Measurements from ENCODE around the gene COL6A1.

DNA sequence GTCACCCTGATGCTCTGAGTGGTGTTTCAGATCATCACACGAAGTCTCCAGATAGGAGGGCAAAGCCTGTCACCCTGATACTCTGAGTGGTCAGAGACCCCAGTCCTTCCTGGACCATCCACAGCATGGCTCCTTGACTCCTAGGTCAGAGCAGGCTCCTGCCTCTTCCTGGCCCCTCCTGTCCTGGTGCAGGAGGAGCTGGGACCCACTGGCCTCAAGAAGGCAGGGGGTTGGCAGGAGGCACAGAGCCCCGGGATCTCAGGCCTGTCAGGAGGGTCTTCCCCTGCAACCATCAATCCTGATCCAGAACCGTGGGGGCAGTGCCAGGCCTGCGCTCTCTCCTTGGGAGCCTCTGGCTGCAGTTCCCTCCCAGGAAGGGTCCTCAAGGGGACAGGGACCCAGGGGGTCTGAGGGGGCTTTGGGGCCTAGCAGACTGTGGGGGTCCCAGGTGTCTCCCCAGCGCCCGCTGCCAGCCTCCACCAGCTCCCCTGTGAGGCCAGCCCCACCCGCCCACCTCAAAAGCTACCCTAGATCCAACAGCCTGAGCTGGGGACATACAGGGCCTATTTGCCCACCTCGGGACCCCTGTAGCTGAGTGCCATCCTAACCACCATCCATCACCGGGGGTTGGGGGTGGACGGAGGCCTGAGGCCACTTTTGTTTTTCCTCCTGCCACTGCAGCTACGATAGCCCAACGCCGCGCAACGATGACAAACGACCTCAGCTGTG is 27.5 kb downstream of the COL6A1 start:
- TF ChIP-seq ZNF574 (CRISPR knock-in tag; IDR thresholded peaks at IDR 0.05) (no peak), ZNF224 (CRISPR knock-in tag; IDR thresholded peaks at IDR 0.05) (no peak), MTF1 (CRISPR knock-in tag; IDR thresholded peaks at IDR 0.05) (no peak), ZFP37 (CRISPR knock-in tag; IDR thresholded peaks at IDR 0.05; ENCODE audit: borderline replicate concordance) (no peak), MXI1 (IDR thresholded peaks at IDR 0.05; ENCODE audit: borderline replicate concordance, low read depth, low read length) (no peak)

All from HepG2 (cell line).